Measurements from ENCODE around the gene EXT2. TPM values are rescaled to one million over a fixed set of nuclear protein-coding genes. Genes with fewer than 3 reads are reported as not detected.

The EXT2 gene
- total RNA-seq, 1 experiment from 2014 or later = 42.9 TPM

- H2AFZ ChIP-seq (ENCODE audit: low read length) = no peak overlapping the region
- H3K23me2 ChIP-seq (ENCODE audit: insufficient read length, low read depth, low read length, poor library complexity, severe bottlenecking) = no peaks in the 10 kb centered on the region
- no peak overlapping the region for H2BK20ac ChIP-seq (ENCODE audit: low read depth, low read length, poor library complexity, severe bottlenecking)
- H3K56ac ChIP-seq (ENCODE audit: insufficient read length, low read depth, low read length) = no peak overlapping the region
- no peaks in the 10 kb centered on the region for H3K79me1 ChIP-seq (ENCODE audit: insufficient read depth, low read depth, low read length, poor library complexity, severe bottlenecking)
- no peak overlapping the region for H2BK15ac ChIP-seq (ENCODE audit: low read depth, low read length)
- H4K5ac ChIP-seq (ENCODE audit: insufficient read length, low read depth, low read length) = no peak overlapping the region
- Mint-ChIP-seq H3K4me3 (no peak overlapping the region), H3K4me1 (no peaks in the 10 kb centered on the region), H3K36me3 (ENCODE audit: insufficient read depth in 1 of 3, low read depth in 3 of 3) (peaks cover 7 to 23% (median 8%) of the 10 kb centered on the region in 3 experiments; a peak in 6 of 7 replicates), H3K9me3 (peaks cover 20 to 23% of the 10 kb centered on the region in 2 experiments), H3K27me3 (ENCODE audit: low read depth) (peaks cover 7% of the 10 kb centered on the region), H3K27ac (no peak overlapping the region)
- no peaks in the 10 kb centered on the region for H3K9me3 ChIP-seq (ENCODE audit: control insufficient read depth, low read depth, low read length)
- no peak overlapping the region for H3K4me2 ChIP-seq (ENCODE audit: insufficient read depth, insufficient read length, low read length)
- DNase-seq = no peak
- H3K18ac ChIP-seq (ENCODE audit: insufficient read length, low read depth, low read length) = no peak overlapping the region
- no peak overlapping the region for H3K9ac ChIP-seq (ENCODE audit: extremely low read depth, insufficient read length, low read length)
- no peak overlapping the region for H4K91ac ChIP-seq (ENCODE audit: insufficient read length, low read depth, low read length)
- no peak overlapping the region for H3T11ph ChIP-seq (ENCODE audit: low read length)
- no peak overlapping the region for H2BK120ac ChIP-seq (ENCODE audit: low read depth, low read length, poor library complexity, severe bottlenecking)
- no peaks in the 10 kb centered on the region for H3K79me2 ChIP-seq (ENCODE audit: insufficient read depth, low read length)
- H3K4me1 ChIP-seq (ENCODE audit: insufficient read depth, low read length) = no peaks in the 10 kb centered on the region
- no peak overlapping the region for H2AK5ac ChIP-seq (ENCODE audit: insufficient read length, low read length)
- H4K20me1 ChIP-seq (ENCODE audit: control insufficient read depth, insufficient read depth, insufficient read length) = no peaks in the 10 kb centered on the region
- H3K14ac ChIP-seq (ENCODE audit: insufficient read depth, low read length) = no peak overlapping the region
- no peak for TF ChIP-seq CTCF (conservative IDR thresholded peaks at IDR 0.05)
- WGBS (ENCODE audit: extremely low coverage, insufficient read length, low lambda C conversion rate) = no CpG with 5 or more reads among the region's 1 CpG
- H3K23ac ChIP-seq (ENCODE audit: insufficient read length, low read depth, low read length) = no peak overlapping the region
- no peak overlapping the region for H3K4ac ChIP-seq (ENCODE audit: low read depth, low read length)
- H3K27ac ChIP-seq (ENCODE audit: insufficient read length, low read depth, low read length) = no peak overlapping the region
- no peaks in the 10 kb centered on the region for H3K27me3 ChIP-seq (ENCODE audit: insufficient read depth, low read length)
- no peak overlapping the region for H4K8ac ChIP-seq (replicated peaks; ENCODE audit: insufficient read length, low read depth, low read length)
- no peak overlapping the region for H2BK12ac ChIP-seq (ENCODE audit: insufficient read length, low read depth, low read length)
- H2BK5ac ChIP-seq (ENCODE audit: insufficient read length, low read length) = no peak overlapping the region
Measured at GRCh38 chr11:44085330-44085729, 10.1 kb upstream of the EXT2 start.
